ENCODE results near the gene COL11A2. TPM values are rescaled to one million over a fixed set of nuclear protein-coding genes. Genes with fewer than 3 reads are reported as not detected.

COL11A2 gene
- total RNA-seq, 2 experiments from 2014 or later = 2.8 to 3.0 TPM

DNA sequence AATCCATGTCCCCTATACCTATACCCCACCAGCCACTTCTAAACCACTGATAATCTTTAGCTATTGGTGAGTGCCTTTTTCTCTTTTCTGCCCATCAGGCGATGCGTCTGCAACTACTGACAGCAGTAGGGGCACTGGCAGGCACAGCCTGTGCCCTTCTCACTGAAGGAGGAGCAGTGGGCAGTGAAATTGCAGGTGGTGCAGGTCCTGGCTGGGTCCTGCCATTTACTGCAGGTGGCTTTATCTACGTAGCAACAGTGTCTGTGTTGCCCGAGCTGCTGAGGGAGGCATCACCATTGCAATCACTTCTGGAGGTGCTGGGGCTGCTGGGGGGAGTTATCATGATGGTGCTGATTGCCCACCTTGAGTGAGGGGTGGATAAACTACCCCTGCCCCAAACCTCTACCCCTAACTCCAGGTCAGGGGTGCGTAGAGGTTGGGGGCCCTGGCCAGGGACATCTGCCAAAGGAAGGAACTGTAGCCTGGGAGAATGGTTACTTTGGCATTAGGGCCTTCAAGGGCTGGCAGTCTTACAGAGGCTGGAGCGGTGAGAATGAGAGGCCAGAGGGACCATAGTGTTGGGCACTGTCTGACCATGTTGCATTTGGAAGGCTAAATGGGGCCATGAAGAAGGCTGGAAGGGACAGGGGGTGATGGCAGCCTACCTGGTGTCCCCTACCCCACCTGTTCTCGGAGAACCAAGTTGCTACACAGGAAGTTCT lies 11.3 kb upstream of the COL11A2 start:
- TF ChIP-seq, protein P1, sequence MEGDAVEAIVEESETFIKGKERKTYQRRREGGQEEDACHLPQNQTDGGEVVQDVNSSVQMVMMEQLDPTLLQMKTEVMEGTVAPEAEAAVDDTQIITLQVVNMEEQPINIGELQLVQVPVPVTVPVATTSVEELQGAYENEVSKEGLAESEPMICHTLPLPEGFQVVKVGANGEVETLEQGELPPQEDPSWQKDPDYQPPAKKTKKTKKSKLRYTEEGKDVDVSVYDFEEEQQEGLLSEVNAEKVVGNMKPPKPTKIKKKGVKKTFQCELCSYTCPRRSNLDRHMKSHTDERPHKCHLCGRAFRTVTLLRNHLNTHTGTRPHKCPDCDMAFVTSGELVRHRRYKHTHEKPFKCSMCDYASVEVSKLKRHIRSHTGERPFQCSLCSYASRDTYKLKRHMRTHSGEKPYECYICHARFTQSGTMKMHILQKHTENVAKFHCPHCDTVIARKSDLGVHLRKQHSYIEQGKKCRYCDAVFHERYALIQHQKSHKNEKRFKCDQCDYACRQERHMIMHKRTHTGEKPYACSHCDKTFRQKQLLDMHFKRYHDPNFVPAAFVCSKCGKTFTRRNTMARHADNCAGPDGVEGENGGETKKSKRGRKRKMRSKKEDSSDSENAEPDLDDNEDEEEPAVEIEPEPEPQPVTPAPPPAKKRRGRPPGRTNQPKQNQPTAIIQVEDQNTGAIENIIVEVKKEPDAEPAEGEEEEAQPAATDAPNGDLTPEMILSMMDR (IDR thresholded peaks at IDR 0.05) = no peak
- Histone ChIP-seq H3K27me3 (ENCODE audit: control insufficient read depth in 1 of 2, insufficient read depth in 2 of 2, low read length in 2 of 2) (no peaks in the 10 kb centered on the region), H3K4me3 (ENCODE audit: low read length) (peak overlapping the region; percentile 90), H3K36me3 (ENCODE audit: insufficient read depth, low read length) (peaks cover 26% of the 10 kb centered on the region), H3K27ac (ENCODE audit: low read depth in 1 of 2, low read length in 2 of 2) (peak overlapping the region in 1 of 2 donors; percentile 7), H3K4me1 (ENCODE audit: insufficient read depth, low read length) (peaks cover 66% of the 10 kb centered on the region), H3K9me3 (ENCODE audit: control insufficient read depth in 1 of 2, insufficient read depth in 1 of 2, low read length in 2 of 2) (no peaks in the 10 kb centered on the region)
- peak overlapping the region; percentile 90 for H3K4me3 Mint-ChIP-seq
- no peaks in the 10 kb centered on the region for H3K27me3 Mint-ChIP-seq
- H3K36me3 Mint-ChIP-seq (ENCODE audit: low read depth) = peaks cover 60% of the 10 kb centered on the region
- H3K27ac Mint-ChIP-seq = peak overlapping the region; percentile 80
- ChIA-PET POLR2A (no interaction called here), CTCF (interaction anchor here (3.1 kb wide), 1 partner anchor 45 kb away, joined by 11 read pairs; no protein-coding TSS in a partner anchor)
- ATAC-seq (ENCODE audit: poor library complexity) (no peak), DNase-seq (peak in 1 of 14 experiments; percentile 17)
- intact Hi-C loops (cut with DNase I, micrococcal nuclease) = loop anchor here (5.0 to 10.0 kb wide), 5 partner anchors 189 to 1539 kb away; partner anchors contain the start of genes C6orf47 (in 1 of the 2), CSNK2B (in 1 of the 2), FKBPL (in 1 of the 2) and GPANK1 (in 1 of the 2)
- H3K9me3 Mint-ChIP-seq = no peaks in the 10 kb centered on the region
- H3K4me1 Mint-ChIP-seq (ENCODE audit: low read depth) = peaks cover 71% of the 10 kb centered on the region

DNA sequence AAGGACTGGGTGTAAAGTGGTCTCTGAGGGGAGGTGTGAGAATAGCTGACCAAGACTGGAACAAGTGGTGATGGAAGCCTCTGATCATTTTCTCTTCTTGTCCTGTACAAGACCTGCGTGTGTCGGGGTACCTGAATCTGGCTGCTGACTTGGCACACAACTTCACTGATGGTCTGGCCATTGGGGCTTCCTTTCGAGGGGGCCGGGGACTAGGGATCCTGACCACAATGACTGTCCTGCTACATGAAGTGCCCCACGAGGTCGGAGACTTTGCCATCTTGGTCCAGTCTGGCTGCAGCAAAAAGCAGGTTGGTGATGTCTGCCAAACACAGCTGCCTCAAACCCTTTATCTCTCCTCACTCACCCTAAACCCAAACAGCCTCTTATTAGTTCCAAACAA lies 10.5 kb upstream of the COL11A2 start:
- ChIA-PET POLR2A (interaction anchor here (0.7 kb wide), 1 partner anchor 349 kb away, joined by 3 read pairs; the partner anchor contains the start of genes PSMB9 and TAP1), CTCF (interaction anchor here (3.1 kb wide), 1 partner anchor 46 kb away, joined by 11 read pairs; no protein-coding TSS in a partner anchor)
- H3K4me1 Mint-ChIP-seq (ENCODE audit: low read depth) = peaks cover 79% of the 10 kb centered on the region
- Histone ChIP-seq H3K27ac (ENCODE audit: low read depth in 1 of 2, low read length in 2 of 2) (no peak overlapping the region), H3K4me1 (ENCODE audit: insufficient read depth, low read length) (peaks cover 69% of the 10 kb centered on the region), H3K4me3 (ENCODE audit: low read length) (no peak overlapping the region), H3K27me3 (ENCODE audit: control insufficient read depth in 1 of 2, insufficient read depth in 2 of 2, low read length in 2 of 2) (no peaks in the 10 kb centered on the region), H3K36me3 (ENCODE audit: insufficient read depth, low read length) (peaks cover 32% of the 10 kb centered on the region), H3K9me3 (ENCODE audit: control insufficient read depth in 1 of 2, insufficient read depth in 1 of 2, low read length in 2 of 2) (no peaks in the 10 kb centered on the region)
- peak overlapping the region; percentile 90 for H3K4me3 Mint-ChIP-seq
- intact Hi-C loops (cut with DNase I, micrococcal nuclease) = loop anchor here (5.0 to 10.0 kb wide), 5 partner anchors 190 to 1538 kb away; partner anchors contain the start of genes C6orf47 (in 1 of the 2), CSNK2B (in 1 of the 2), FKBPL (in 1 of the 2) and GPANK1 (in 1 of the 2)
- peaks cover 66% of the 10 kb centered on the region for H3K36me3 Mint-ChIP-seq (ENCODE audit: low read depth)
- H3K9me3 Mint-ChIP-seq = no peaks in the 10 kb centered on the region
- no peaks in the 10 kb centered on the region for H3K27me3 Mint-ChIP-seq
- peak in 1 of 14 experiments; percentile 15 for DNase-seq
- peak overlapping the region; percentile 80 for H3K27ac Mint-ChIP-seq
- ATAC-seq (ENCODE audit: poor library complexity) = no peak
- TF ChIP-seq, protein P1 (IDR thresholded peaks at IDR 0.05) = no peak

DNA sequence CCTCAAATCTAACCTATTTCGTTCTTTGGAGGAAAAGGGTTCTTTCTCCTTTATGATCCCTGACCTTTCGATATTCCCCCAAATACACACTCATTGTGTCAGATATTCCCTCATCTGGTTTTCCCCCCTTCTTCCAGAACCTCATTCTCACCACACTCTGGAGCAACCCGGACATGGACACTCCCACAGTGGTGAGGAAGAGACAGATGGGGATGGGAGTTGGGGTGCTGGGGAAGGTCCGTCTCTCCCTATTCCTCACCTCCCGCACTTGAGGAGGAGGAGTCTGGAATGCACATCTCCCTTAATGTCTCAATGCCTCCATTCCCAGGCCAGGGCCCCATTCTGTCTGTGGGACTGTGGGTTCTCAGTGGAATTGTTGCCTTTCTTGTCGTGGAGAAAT lies 9.7 kb upstream of the COL11A2 start:
- no peak overlapping the region for H3K4me3 ChIP-seq (ENCODE audit: low read length)

More for the DNA sequence above, 9.7 kb upstream of the COL11A2 start:
- H3K36me3 Mint-ChIP-seq (ENCODE audit: low read depth) = peaks cover 74% of the 10 kb centered on the region
- ChIA-PET CTCF (no interaction called here), POLR2A (no interaction called here)
- H3K27ac Mint-ChIP-seq = peak overlapping the region; percentile 100
- H3K27me3 Mint-ChIP-seq = no peaks in the 10 kb centered on the region
- Histone ChIP-seq H3K27me3 (ENCODE audit: control insufficient read depth in 1 of 2, insufficient read depth in 2 of 2, low read length in 2 of 2) (no peaks in the 10 kb centered on the region), H3K27ac (ENCODE audit: low read depth in 1 of 2, low read length in 2 of 2) (no peak overlapping the region), H3K36me3 (ENCODE audit: insufficient read depth, low read length) (peaks cover 41% of the 10 kb centered on the region), H3K9me3 (ENCODE audit: control insufficient read depth in 1 of 2, insufficient read depth in 1 of 2, low read length in 2 of 2) (no peaks in the 10 kb centered on the region), H3K4me1 (ENCODE audit: insufficient read depth, low read length) (peaks cover 68% of the 10 kb centered on the region)
- no peaks in the 10 kb centered on the region for H3K9me3 Mint-ChIP-seq
- ATAC-seq (ENCODE audit: poor library complexity) (no peak), DNase-seq (no peak)
- intact Hi-C loops (cut with DNase I, micrococcal nuclease) = loop anchor here (2.0 to 10.0 kb wide), 7 partner anchors 69 to 1537 kb away; partner anchors contain the start of genes C6orf47 (in 1 of the 2), CSNK2B (in 1 of the 2), FKBPL (in 1 of the 2) and GPANK1 (in 1 of the 2)
- TF ChIP-seq, protein P1 (IDR thresholded peaks at IDR 0.05) = no peak
- H3K4me1 Mint-ChIP-seq (ENCODE audit: low read depth) = peaks cover 88% of the 10 kb centered on the region
- H3K4me3 Mint-ChIP-seq = peak overlapping the region; percentile 98

All from CD4-positive, alpha-beta T cell (primary cell).